NCI-H2227 treated with DMSO at 0.1 percent for 48 hours (cell line): ENCODE data around the gene FXYD2.
"Not testable (repeated sequence)": the region's sequence is repeated elsewhere in the genome, so short reads cannot be mapped to it uniquely, and the experiment has no call there.

ENCODE experiments used
- DNase-seq: peaks from one replicate; lab custom pipeline; 2025; lab: John Stamatoyannopoulos, UW

The FXYD2 gene

DNA sequence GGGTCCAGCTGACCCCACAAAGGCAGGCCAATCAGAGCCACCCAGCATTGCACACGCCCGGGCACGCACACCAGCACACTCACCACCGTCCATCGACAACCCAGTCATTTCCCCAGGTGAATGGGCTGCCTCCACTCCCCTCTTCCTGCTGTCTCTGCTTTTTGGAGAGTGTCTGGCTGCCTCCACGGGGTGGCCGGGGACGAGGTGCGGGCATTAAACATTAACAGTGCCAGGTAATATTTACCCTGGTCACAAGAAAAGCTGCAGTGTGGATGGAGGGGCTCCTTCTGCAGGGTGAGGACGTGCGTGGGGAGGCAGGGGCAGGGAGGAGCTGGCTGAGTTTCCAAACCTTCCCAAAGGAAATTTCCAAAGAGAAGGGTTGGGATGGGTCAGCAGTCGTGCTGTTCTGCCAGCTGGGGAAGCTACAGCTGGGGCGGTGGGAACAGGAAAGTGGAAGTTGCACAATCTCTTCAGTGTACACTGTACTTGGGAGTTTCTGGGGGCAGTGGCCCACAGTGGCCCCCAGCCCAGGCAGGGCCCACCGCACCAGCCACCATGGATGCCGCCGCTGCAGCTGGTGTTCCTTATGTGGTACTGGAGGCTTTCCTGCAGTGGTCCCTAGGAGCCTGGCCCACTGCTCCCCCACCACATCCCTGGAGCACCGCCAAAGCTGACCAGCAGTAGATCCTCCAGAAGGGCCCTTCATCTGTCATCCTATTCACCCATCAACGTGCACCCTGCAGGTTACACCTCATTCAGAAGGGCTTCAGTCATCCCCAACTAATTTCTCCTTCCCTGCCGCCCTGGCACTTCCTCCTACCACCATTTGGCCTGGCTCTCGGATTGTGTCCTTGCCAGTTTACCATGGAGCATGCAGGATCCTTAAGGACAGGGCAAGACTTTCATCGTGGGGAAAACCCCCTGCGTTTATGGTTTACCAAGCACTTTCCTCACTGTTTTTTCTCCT, at the start of gene FXYD2:
TSS of gene FXYD2 (minus strand) at position 174 of the 967 bp plus-strand sequence. CDS start at position 108, 66 bp downstream.
- DNase-seq = no peak

DNA sequence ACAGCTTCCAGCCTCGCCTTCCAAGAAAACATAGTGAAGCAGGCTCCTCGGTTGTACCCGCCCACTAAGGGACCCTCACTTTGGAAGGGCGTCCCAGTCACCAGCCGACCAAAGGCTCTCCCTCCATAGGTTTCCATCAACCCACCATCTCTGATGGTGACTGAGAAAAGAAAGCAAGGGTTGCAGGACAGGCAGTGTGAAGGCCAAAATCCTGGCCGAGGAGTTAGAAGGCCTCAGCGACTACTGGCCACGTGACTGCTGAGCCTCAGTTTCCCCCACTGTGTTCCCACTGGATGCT, 49.2 kb upstream of the FXYD2 start:
- DNase-seq = no peak

DNA sequence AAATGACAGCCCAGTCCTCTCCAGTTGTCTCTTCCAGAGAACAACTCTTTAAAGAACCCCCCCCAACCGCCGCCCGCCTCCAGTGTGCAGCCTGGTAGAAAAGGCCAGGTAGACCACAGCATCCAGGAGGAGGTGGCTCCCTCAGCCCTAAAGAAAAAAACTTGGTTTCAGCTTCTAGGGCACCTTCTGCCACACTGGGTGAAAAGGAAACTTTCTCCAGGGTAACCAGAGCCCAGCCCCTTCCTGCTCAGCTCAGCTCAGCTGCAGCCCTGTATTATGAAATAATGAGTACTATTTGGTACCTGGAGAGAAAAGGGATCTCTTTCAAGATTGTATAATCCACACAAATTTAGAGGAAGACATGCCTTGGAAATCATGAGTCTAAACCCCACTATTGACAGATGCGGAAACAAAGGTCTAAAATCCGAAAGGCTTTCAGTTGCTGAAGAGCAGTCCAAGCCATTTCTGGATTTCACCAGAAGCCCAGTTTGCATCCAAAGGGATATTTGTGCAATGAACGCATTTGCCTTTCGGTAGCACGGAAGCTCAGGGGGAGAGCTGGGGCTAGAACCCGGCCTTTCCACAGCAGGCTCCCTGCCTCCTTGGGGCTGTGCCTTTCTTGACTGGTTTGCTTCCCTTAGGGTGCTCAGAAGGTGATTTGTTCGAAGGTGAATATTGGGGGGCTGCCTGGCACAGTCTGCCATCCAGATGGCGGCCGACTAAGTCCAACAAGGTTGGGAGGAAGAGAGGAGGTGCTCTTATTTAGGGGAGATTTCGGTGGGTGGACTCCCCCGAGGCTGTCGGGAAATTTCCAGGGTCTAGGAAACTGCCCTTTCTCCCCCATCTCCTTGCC, 48.7 kb upstream of the FXYD2 start:
- DNase-seq = no peak

DNA sequence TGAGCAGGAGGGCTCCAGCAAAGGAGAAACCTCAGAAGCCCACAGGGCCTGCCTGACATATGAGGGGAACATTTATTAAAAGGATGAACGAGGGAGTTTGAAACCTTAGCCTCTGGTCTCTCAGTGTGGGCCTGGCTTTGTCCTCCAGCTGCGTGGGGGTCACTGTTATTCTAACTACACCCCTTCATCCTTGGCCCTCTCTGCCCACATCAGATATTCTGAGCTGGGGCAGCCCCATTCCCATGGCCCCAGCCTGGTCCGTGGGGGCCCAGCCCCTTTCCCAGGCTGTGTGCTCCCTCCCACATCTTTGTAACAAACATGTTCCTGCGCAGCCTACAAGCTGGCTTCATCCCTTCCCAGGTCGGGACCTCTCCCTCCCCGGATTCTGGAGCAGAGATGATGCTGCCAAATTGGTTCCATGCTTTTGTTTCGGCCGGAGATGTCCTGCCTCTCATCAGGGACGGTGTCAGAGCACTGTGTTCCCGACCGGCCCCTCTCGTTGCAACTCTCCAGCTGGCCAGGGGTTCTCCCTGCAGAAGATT, 47.9 kb upstream of the FXYD2 start:
- no peak for DNase-seq

DNA sequence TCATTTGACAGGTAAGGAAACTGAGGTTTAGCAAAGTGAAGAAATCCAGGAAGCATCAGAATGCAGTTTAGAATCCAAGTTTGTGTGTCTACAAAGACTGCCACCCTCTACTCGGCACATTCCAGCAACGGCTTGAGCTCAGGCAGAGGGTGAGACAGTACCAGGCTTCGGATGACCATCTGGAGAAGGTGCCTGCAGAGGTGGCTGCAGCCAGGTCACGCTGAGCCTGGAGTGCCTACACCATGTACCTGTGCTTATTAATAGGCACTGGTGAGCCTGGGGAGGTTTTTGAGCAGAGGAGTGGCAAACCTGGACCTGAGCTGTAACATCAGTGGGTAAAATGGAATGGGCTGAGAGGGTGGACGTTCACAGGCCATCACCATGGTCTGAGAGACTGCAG, 47.2 kb upstream of the FXYD2 start:
- no peak for DNase-seq

DNA sequence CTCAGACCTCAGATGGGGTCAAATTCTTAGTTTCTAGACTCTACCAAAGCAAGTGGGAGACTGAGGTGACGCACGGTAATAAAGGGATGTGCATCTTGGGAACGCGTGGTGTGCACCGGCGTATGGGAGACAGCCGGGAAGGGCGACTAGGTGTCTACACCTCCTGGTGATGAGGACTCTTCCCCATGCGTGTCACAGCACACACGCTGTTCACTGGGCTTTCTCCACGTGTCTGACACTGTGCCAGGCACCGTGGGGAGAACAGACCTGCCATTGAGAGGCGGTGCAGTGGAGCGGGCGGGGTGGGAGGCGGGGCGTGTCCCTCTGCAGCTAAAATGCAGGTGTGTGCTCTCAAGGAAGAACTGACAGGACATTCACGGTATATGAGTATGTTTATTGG, 46.6 kb upstream of the FXYD2 start:
- no peak for DNase-seq

DNA sequence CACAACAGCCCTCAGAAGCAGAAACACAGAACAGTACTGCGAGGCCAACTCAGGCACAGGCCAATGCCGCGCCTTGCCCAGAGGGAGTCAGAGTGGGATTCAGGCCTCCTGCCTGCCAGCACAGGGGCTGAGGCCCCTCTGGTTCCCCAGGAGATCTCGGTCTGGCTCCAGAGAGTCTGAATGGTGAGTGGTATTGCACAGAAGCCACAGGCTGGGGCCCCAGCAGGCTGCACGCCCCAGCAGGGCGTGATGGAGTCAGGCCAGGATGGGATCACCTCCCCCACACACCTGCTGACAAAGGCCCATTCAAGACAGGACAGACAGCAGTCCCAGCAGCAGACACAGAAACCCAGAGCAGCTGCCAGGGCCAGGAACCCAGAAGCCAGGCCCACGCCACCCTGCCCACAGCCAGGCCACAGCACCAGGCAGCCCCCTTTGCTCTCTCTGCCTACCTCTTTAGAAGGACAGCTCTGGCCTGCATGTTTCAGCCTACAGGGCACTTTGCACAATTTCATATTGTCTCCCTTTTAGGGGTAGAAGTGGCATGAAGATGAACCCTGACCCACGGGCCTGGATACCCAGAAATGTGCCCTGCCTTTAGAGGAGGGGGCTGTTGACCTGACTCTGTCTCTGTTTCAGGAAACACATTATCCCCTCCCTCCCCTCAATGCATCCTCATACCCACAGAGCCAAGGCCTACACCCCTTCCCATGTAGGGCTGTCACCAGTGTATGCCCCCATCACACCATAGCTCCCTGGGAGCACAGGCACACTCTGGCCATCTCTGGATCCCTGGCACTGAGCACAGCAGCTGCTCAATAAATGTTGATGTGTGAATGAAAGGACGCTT, 45.8 kb upstream of the FXYD2 start:
- no peak for DNase-seq

DNA sequence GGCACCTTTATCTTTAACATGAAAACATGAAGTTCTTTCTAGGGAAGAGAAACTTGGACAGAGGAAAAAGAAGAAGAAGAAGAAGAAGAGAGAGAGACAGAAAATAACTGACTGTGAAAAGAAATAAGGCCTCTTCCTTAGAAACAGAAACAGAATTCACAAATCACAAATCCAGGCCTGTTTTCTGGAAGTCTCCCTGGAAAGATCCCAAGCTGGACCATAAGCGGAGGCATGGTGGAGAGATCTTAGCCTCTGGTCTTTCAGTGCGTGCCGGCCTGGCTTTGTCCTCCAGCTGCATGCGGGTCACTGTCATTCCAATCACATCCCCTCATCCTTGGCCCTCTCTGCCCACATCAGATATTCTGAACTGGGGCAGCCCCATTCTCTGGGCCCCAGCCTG, 45.1 kb upstream of the FXYD2 start:
- DNase-seq = no peak

DNA sequence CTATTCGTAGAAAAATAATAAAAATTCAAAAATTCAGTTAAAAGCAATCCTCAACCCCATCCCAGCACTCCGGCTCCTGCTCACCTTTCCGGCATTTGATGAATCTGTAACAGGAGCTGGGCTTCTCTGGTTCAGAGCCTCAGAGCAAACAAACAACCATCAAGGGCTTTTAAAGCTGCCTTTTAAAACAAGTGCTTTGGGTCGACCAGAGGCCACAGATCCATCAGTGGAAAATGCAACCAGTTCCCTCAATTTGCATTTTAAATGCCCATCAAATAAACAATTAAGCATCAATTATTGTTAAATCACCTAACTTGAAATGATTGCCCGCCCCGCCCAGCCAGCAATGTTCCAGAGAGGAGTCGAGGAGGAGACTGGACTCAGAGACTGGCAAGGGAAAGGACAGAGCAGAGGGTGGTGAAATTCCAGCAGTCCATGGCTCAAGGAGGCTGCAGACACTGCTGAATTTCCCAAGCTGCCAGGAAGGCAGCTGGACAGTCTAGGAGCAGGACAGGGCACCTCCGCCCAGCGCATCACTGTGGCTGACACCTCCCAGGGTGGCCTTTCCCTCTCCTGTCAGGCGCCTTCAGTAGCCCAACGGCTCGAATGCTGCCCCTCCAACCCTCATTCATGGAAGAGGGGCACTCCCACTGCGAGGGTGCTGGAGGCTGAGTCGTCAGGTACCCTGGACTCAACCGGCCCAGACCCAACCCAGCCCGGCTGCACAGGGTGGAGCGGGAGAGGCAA, 44.4 kb upstream of the FXYD2 start:
- no peak for DNase-seq

DNA sequence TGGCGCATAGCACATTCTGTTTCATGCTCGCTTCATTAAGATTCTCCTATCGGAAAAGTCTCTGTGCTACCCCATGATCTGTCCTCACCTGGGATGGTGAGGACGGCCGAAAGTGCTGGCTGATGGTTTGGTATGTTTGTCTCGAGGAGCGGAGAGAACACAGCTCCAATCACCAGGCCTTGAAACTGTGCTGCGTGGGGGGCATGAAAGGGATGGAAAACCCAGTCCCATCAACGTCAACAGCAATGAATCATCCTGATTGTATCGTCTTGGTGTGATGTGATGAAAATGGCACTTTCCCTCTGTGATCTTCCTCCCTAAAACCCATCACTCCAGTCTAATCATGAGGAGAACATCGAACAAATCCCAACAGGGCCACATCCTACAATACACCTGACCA, 43.5 kb upstream of the FXYD2 start:
- no peak for DNase-seq

DNA sequence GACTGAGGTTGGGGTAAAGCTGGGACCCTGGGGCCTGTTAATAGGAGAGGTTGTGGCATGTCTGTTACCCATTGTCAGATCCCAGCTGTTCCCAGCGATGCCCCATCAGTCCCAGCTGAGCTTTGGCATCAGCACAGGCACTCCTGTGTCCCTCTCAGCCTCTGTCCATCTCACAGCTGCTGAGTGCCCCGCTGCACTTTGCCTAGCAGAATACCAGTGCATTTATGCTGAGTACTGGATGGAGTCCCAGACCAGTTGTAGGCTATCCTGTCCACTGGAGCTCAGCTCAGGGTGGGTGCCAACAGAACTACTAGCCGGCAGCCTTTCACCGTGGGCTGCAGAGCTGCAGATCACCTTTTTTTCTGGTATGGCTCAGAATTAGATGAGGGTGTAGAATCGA, 42.0 kb upstream of the FXYD2 start:
- DNase-seq = no peak

DNA sequence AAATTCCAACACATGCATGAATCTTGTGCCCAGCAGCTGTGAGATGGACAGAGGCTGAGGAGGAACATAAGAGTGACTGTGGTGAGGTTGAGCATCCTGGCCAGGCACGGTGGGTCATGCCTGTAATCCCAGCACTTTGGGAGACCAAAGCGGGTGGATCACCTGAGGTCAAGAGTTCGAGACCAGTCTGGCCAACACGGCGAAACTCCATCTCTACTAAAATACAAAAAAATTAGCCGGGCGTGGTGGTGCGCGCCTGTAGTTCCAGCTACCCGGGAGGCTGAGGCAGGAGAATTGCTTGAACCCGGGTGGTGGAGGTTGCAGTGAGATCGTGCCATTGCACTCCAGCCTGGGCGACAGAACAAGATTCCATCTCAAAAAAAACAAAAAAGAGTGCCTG, 41.0 kb upstream of the FXYD2 start:
- DNase-seq = not testable (repeated sequence)

DNA sequence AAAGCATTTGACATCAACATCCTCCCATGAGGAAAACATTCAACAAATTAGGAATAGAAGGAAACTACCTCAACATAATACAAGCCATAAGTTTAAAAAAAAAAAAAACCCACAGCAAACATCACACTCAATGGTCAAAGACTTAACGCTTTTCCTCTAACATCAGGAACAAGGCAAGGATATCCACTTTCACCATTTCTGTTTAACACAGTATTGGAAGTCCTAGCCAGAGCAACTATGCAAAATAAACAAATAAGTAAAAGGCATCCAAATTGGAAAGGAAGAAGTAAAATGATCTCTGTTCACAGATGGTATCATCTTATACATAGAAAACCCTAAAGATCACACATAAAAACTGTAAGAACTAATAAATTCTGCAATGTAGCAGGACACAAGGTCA, 38.8 kb upstream of the FXYD2 start:
- no peak for DNase-seq

DNA sequence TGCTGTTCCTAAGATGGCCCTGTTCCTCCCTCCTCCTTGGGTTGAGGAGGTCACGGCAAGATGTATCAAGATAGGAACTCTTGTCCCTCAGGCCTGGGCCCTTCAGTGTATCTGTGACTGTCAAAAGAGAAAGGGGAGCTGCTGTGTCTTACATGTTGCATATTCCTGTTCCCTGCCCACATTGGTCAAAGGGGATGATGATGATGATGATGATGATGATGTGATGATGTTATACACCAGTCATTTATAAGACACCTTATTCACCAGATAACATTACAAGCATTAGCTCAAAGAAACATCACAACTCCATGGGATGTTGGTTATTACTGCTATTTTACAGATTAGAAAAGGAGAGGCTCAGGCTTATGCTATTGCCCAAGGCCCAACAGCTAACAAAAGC, 38.2 kb upstream of the FXYD2 start:
- no peak for DNase-seq

DNA sequence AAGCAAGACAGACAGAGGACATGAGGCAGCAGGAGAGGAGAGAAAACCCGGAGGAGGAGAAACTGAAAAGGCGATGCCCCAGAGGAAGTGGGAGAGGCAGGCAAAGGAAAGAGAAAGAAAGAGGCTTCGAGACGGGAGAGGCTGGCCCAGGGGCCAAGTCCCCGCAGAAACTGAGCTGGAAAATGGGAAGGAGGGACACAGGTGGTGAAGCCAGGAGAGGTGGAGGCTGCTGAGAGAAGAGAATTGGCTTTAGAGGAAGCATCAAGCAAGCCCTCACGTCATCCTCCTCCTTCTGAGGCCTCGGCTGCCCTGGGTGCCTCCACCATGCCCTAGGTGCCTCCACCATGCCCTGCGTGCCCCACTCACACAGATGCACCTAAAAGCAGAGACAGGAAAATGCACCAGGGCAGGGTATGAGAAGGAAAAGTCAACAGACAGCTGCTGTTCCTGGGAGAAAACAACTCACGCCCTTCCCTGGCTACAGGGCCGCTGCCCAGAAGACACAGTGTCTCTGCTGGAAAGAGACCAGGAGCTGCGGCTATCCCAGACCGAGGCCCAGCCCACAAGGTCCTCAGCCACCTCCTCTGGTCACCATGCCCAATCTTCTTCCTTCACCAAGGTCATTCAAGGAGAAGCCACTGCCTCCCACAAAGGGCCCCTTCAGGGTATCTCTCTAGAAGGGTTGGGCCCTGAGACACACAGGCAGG, 37.6 kb upstream of the FXYD2 start:
- DNase-seq = no peak

DNA sequence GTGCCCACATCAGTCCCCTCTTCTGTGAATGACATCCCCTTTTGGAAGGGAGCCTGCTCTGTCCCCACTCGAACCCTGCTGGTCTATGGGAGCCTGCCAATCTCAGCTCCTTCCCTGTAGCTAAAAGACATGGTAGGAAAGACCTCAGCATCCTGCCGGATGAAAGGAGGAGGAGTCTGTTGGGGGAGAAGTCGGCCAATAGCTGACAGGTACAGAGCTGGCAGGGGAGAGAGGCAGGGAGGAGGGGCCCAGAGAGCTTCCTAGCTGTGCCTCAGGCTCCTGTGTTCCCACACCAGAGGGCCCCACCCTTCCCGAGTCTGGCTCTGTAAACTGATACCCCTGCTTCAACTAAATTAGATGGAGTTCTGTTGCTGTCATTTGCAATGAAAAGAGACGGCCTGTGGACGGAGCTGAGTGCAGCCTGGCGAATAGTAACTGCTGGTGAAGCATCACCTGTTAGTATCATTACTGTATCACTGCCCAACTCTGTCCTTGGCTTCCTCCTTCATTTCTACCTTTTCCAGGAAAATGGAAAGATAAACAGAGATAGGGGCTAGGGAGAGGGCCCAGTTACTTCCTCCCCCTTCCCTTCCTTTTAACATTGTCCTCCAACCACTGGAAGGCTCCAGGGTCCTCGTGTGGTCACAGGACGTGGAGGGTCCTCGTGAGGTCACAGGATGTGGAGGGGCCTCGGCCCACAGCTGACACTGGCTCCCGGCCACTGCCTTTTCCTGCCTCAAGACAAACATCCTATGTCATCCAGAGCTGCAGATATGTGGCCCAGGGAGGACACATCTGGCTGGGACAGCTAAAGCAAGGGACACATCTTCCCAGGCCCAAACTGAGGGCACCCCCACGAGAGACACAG, 36.8 kb upstream of the FXYD2 start:
- peak; percentile 87 for DNase-seq

DNA sequence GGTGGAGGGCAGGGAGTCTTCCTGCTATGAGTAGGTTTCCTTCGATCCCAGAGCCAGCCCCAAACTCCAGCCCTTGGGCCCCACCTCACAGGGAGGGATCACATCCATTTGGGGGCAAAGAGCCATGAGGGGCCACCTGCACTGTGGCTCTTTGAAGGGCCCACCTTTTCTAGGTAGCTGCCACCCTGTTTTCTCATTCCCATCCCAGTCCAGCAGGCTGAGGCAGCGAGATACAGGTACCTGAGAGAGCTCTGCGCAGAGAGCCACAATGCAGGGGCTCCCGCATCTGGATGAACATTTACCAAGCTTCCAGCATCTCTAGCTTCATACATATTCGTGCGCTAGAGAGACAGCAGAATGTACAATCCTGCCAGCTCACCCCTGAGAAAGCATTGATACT, 35.6 kb upstream of the FXYD2 start:
- DNase-seq = no peak

DNA sequence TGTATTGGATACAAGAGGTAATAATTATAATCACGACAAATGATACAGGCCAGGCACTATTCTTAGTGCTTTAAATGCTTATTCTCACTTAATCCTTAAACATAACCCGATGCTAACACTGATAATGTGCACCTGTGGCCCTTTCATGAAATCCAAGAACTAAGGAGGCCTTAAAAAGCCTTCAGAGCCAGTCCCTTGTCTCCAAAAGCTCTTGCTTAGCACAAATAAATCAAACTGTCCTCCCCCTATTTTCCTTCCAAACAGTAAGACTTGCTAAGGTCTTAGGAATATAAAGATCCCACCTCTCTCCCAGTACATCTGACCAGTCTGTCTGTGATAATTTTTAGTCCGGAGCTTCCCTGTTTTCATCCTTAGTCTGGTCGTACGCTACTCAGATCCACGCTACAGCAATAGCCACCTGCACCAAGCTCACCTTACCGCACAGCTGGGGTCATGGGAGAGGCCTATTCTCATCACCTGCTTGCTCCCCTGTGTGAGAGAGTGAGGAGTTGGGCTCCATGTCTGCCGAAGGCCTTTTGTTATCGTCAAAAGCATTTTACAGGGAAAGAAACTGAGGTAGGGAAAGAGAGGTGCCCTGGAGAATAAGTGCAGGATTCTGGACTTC, 35.1 kb upstream of the FXYD2 start:
- DNase-seq = peak; percentile 28

DNA sequence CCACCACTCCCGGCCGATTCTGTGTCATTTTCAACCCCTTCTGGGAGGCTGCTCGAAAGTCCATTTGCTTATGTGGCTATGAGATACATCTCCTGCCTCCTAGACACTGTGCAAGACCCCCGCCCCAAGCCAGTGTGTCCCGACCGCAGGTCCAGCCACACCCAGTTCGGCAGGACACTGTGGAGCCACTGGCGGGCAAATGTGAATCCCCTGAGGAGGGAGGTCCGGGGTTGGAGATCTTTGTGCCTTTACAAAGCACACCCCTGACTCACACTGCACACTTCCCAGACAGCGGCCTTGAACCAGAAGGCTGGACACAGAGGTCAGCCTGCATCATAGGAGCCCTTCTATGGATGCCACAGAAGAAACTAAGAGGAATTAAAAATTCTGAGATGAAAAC, 34.5 kb upstream of the FXYD2 start:
- no peak for DNase-seq
